ENCODE measurements around the gene MBL2. TPM values are rescaled to one million over a fixed set of nuclear protein-coding genes. Genes with fewer than 3 reads are reported as not detected.

Gene MBL2
- total RNA-seq, 4 donors from 2014 or later = not detected

DNA sequence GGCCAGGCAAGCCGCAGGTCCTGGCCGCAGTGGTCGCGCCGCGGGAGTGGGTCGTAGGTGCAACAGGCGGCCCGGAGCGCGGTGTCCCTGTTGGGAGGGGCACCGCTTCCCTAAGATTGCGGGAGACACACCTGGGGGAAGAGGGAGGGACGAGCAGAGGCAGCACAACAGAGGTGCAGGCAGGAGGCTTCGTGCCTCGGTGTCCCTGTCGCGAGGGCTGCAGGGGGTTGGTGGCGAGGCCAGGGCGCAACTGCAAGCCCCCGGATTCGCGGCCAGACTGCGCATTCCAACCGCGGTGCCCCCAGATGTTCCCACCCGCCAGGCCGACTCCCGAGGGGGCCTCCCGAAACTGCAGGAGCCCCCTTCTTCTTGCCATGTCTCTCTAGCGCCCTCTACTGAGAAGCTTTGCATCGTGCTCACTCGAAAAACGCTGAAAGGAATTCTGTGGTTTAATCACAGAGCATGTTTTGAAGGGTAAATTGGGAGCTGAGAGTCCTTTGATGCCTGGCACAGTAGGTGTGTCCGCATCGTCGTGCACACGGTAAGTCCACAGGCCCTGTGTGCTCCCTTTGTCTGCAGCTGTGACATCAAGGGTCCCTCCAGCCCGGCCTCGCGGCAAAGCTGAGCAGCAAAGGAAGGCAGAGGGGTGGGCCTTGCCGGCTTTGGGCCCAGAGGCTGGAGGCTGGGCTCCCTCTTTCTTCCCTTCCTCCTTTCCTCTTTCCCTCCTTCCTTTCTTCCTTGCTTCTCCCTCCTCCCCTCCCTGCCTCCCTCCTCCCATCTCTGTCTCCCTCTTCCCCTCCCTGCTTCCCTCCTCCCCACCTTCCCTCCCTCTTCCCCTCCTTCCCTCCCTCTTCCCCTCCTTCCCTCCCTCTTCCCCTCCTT, 6.2 kb upstream of the MBL2 start:
- Histone ChIP-seq H3K4me3 (no peak overlapping the region), H3K9me3 (no peaks in the 10 kb centered on the region), H3K36me3 (no peaks in the 10 kb centered on the region), H3K27ac (no peak overlapping the region), H3K27me3 (no peaks in the 10 kb centered on the region), H3K4me1 (no peaks in the 10 kb centered on the region)
- TF ChIP-seq, protein P1, sequence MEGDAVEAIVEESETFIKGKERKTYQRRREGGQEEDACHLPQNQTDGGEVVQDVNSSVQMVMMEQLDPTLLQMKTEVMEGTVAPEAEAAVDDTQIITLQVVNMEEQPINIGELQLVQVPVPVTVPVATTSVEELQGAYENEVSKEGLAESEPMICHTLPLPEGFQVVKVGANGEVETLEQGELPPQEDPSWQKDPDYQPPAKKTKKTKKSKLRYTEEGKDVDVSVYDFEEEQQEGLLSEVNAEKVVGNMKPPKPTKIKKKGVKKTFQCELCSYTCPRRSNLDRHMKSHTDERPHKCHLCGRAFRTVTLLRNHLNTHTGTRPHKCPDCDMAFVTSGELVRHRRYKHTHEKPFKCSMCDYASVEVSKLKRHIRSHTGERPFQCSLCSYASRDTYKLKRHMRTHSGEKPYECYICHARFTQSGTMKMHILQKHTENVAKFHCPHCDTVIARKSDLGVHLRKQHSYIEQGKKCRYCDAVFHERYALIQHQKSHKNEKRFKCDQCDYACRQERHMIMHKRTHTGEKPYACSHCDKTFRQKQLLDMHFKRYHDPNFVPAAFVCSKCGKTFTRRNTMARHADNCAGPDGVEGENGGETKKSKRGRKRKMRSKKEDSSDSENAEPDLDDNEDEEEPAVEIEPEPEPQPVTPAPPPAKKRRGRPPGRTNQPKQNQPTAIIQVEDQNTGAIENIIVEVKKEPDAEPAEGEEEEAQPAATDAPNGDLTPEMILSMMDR (IDR thresholded peaks at IDR 0.05) = no peak
- no peak for TF ChIP-seq POLR2A (IDR thresholded peaks at IDR 0.05)
- no peak for DNase-seq
- intact Hi-C loops (cut with DNase I; ENCODE audit: low total_unique reads) = no loop called here

DNA sequence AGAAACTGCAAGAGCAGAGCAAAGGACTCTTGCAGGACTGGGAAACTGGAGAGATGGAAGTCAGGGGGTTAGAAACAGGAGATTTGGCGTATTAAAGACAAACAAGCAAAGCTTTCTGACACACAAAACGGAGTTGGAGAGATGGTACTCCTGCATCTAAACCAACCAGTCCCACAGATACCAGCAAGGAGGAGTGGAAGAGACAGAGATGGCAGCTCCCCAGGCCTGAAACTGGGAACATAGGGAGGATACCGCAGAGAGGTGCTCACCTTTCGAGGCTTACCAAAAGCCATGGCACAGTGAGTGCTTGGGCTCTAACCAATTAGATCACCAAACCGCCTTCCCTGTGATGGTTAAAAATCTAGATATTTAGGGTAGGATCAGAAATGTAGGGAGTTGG, 4.8 kb upstream of the MBL2 start:
- H3K27me3 ChIP-seq = no peaks in the 10 kb centered on the region
- no peak overlapping the region for H3K27ac ChIP-seq
- H3K4me1 ChIP-seq = no peaks in the 10 kb centered on the region
- H3K4me3 ChIP-seq = no peak overlapping the region
- TF ChIP-seq POLR2A (IDR thresholded peaks at IDR 0.05) = no peak
- TF ChIP-seq, protein P1 (IDR thresholded peaks at IDR 0.05) = no peak
- no peaks in the 10 kb centered on the region for H3K36me3 ChIP-seq
- H3K9me3 ChIP-seq = no peaks in the 10 kb centered on the region
- no peak for DNase-seq
- intact Hi-C loops (cut with DNase I; ENCODE audit: low total_unique reads) = no loop called here

DNA sequence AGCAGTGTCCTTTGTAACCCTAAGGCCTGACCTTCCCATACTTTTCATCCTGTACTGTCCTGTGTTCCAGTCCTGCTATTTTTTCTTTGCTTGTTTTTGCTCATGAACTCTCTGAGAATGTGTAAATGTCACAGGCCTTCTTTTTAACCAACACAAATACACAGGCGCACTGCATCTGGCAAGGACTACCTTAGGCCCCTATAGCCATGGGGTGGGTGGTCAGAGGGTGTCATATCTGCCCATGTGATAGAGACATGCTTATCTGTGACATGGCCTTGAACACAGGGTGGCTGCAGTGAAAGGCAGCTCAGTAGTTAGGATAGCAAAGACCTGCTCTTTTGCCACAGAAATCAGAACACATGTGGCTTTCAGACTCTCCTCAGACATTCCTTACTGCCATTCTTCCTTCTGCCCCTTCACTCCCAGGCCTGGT, 3.9 kb upstream of the MBL2 start:
- H3K27ac ChIP-seq = no peak overlapping the region
- no peak for TF ChIP-seq POLR2A (IDR thresholded peaks at IDR 0.05)
- TF ChIP-seq, protein P1 (IDR thresholded peaks at IDR 0.05) = no peak
- DNase-seq = no peak
- no peaks in the 10 kb centered on the region for H3K9me3 ChIP-seq
- no peaks in the 10 kb centered on the region for H3K36me3 ChIP-seq
- no peaks in the 10 kb centered on the region for H3K27me3 ChIP-seq
- intact Hi-C loops (cut with DNase I; ENCODE audit: low total_unique reads) = no loop called here
- no peaks in the 10 kb centered on the region for H3K4me1 ChIP-seq
- no peak overlapping the region for H3K4me3 ChIP-seq

DNA sequence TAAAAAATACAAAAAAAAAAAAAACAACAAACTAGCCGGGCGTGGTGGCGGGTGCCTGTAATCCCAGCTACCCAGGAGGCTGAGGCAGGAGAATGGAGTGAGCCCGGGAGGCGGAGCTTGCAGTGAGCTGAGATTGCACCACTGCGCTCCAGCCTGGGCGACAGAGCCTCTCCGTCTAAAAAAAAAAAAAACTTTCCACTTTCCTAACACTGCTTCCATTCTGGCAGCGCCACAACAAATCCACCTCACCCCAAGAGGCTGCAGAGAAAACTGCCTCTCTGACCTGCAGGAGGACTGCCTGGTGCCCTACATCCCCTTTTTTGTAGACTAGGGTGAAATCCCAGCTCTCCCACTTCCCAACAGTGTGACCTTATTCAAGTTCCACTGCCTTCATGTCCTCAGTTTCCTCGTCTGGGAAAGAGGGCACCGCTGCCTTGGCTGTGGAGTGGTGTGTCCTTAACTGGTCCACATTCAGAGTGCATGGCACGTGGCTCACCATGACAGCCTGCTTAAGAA, 2.6 kb upstream of the MBL2 start:
- Histone ChIP-seq H3K4me3 (no peak overlapping the region), H3K36me3 (no peaks in the 10 kb centered on the region)

More for the DNA sequence above, 2.6 kb upstream of the MBL2 start:
- DNase-seq = no peak
- no peaks in the 10 kb centered on the region for H3K9me3 ChIP-seq
- intact Hi-C loops (cut with DNase I; ENCODE audit: low total_unique reads) = no loop called here
- H3K27ac ChIP-seq = no peak overlapping the region
- no peaks in the 10 kb centered on the region for H3K27me3 ChIP-seq
- no peaks in the 10 kb centered on the region for H3K4me1 ChIP-seq
- TF ChIP-seq POLR2A (IDR thresholded peaks at IDR 0.05) = no peak
- TF ChIP-seq, protein P1 (IDR thresholded peaks at IDR 0.05) = no peak

Data from uterus (tissue), 4 donors.